Activated T-helper 1 cell treated with anti-CD3 and anti-CD28 coated beads, Interleukin-2, amount 50 U/mL, for 16 hours (primary cell): Measurements from ENCODE around the gene GPC3.
"Not testable (repeated sequence)": the region's sequence is repeated elsewhere in the genome, so short reads cannot be mapped to it uniquely, and the experiment has no call there.

ENCODE experiments used
- DNase-seq, 2 donors: peaks; one replicate each; pipeline ENCODE4 v3.0.0-alpha.2; 2020; ENCODE audit warnings: low read depth in 1 of 2, low spot score in 1 of 2

The GPC3 gene

DNA sequence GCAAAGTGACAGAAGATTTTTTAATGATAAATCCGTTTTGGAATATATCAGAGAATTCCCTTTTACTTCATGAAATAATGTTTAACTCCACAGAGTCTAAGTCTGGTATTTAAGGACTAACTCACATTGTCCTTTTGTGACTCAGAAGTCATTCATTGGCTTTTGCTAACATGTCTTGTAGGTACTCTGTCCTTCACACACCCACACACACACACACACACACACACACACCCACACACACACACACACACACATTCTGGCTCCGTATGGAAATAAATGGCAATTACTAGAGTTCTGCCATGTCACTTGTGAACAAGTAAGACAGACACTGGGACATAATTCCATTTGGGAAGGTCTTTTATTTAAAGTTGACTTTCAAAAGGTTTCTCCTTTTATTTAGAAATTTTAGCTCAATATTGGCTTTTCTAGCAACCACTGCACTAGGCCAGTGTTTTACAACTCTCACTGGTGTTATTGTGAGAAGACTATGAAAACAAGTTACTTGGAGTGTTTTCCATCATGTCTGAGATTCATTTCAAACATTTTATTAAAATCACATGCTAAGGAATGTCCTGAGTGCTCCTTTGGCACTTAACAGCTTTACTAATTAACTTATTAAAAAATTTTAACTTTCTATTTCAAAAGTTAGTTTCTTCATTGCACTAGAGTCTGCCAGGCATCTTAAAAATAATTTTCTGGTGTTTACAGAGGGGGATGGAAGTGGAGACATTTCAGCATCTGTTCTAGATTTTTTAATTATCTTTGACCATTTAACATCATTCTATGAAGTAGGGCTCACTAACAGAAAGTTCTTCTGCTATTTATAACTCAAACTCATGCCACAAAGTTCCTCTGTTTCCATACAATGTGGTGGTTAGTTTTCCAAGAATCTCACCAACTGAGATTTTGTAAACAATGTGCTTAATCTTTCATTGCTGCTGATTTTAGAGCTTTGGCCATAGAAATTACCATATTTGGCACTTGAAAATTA is 329.8 kb downstream of the GPC3 start:
- no peak for DNase-seq

DNA sequence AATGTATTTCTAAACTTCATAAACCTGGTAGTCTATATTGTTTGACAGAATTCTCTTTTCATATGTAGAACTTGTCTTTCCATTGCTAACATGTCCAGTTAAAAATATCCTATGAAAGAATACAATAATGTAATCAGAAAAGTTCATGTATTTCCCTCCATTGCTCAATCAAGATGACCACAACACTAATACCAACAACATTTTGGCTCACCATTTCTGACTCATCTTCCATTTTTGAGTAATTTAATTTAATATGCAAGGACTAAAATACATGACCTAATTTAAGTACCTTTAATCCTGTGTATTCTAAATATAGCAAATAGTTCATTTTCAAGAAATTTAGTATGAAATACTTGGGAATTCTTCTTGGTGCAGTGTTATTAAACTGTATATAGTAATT is 330.6 kb downstream of the GPC3 start:
- no peak for DNase-seq

DNA sequence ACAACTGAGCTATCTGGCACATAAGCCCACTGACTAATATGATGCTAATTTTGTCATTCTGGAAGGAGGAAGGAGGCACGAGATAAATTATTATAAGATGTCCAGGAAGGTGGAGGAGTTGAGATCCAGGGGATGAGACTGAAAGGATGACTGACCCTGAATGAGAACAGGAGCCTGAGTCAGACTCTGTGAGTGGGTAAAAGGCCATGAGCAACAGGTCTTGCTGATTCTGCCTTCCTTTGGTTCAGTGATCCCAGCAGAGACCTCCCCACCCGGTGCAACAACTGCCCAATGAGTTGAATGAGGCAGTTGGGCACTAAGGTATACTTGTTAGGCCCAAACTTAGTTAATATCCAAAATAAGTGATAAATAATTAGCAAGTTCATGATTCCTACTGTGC is 332.0 kb downstream of the GPC3 start:
- no peak for DNase-seq

DNA sequence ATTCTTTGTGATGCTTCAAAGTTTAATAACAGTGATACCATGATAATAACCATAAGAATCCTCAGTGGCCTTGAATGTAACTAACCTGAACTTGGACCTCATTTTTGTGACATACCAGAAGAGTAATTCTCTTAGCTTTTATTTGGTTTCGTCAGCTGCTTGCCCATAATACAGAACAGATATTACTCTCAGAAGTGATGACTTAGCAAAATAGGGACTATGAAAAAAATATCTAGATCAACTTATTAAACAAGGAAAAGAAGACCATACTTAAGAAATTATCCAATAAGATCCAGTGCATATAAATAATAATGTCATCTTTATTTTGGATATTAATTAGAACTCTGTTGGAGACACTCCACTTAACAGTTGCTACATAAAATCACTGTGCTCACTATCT is 333.2 kb downstream of the GPC3 start:
- no peak for DNase-seq

DNA sequence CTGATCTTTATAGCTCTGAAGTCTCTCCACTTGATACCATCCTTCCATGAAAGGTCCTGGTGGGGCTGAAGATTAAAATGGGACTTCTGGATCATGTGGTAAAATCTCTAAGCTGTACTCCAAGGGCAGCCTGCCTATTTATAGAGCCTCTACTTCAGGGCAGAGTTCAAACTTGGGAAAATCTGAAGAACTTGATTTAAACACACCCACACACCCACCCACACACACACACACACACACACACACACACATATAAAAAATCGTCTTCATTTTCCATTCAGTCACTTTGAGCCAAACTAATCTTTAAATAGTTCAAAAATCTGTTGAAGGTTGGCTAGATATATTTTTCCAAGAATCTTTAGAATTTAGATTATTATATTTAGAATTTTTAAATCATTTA is 335.2 kb downstream of the GPC3 start:
- DNase-seq, result no peak

DNA sequence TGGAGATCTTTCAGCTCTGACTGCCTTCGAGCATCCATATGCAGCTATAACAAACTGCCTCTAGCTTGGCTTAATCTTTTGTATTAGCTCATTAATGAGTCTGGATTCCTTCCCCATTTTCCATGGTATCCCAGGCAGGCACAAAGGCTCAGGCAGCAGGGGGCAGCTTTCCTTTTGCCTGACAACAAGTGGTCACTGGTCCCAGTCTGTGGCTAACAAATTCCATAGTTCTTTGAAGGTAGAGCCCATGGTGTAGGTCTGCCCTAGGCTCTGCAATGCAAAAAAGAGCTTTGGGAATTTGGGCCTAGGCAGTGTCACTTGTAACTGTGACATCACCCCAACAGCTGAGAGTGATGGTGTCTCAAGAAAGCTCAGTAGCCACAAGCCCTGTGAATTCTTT is 335.7 kb downstream of the GPC3 start:
- no peak for DNase-seq

DNA sequence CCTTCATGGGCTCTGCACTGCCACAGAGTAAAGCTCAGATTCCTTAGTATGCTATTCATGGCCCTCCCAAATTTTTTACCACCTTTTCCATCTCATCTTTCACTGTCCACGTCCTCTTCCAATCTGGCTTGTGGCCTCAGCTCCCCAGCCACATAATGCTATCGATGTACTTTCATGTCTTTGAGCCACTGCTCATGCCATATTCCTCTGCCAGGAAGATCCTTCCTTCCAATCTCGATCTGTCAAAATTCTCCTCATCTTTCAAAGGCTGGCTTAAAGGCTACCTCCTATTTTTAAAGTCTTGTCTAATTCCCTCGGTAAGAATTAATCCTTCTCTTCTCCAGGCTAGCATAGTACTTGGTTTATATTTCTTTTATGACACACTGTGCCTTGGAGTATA is 336.8 kb downstream of the GPC3 start:
- DNase-seq, result no peak

DNA sequence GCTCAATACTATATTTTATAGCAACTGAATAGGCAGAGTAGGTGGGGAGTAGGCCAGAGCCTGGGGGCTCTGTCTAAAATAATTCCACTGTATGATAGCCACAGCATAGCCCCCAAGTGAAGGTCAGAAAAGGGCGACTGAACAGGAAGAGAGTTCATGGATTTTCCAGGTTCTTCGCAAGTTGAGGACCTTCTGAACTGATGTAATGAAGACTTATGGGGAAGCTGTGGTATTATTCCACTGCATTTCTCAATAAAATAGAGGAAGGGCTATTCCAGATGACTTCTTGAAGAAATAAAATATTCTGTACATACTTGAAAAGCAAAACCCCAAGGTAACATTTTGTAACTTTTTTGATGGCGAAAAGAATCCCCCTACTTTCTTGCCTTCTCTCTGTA is 338.7 kb downstream of the GPC3 start:
- DNase-seq, result no peak

DNA sequence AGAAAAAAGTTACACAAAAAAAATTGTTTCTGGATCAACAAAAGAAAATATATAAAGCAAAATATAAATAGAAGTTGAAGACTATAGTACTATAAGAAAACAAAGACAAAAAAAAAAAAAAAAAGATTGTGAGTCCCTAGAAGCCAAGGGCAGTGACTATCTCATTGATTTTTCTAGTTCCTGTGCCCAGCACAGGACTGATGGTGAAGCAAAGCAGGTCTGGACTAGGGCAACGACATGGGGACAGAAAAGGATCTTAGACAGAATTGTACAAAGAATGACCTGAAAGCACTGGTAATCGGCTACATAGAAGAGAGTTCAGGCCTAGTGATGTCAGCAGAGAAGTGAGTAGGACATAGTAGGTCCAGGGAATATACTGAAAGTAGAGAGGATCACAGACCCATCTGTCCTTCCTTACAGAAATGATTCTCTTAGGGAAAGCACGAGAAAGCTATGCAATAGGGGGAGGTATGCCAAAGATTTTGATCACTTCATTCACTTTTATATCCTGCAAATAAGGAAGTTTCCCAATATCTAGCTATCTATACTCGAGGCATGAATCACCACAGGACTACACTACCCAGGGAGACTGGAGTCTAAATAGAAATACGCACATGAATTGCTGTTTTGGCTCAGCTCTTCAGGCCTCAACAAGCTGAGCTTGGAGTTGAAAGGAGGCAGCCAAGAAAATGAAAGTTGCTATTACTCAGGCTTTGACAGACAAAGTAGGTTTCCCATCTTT is 339.2 kb downstream of the GPC3 start:
- DNase-seq, result no peak

DNA sequence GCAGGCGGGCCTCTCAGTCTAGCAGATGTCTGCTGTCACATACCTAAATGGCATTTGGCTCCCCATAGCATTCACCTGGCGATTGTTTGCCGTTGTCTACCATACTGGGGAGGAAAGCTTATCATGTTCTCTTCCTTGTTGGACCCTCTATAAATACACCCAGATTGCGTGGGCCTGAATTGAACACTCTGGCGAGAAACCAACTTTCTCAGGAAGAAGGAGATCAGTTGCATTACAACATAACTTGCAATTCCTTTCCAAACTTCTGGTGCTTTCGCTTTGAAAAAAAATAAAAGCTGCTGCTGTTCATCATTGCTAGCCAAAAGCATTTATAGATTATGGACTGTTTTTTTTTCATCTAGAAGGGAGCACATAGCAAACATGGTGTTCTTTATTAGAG is 340.1 kb downstream of the GPC3 start:
- DNase-seq, result no peak

DNA sequence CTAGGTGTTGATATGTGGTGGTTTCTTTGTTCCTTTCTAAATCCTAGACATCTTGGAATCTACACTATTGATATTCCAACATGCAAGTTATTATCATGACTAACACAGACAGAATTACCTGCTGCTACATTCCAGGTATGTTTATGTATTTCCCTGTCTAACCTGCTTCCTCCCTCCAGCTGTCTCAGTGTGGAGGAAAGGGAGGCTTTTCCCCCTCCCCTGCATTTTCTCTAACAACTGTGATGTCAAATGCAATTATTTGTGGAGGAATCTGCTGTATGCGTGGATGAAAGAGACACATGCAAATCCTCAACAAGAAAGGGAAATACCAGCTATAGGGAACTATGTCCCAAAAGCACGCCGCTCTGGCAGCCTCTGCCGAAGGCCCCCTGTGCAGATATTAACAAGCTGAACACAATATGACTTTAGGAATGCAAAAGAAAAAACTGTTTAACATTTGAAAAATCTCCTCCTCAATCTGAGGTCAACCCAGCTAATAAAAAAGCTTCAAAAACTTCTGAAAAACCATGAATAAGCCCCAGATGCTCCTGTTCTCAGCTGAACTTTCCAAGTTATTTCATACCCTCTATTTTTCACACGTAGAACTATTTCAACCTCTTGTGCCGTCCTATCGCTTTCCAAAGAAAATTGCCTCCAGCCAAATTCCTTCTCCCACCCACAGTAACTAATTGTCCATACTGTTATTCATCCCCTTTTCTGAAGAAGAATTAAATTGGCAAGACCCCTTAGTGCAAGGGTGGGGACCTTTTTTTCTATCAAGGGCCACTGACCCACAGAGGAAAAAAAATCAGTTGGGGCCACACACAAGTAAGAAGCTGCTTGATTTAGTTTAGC is 345.0 kb downstream of the GPC3 start:
- DNase-seq, result no peak

DNA sequence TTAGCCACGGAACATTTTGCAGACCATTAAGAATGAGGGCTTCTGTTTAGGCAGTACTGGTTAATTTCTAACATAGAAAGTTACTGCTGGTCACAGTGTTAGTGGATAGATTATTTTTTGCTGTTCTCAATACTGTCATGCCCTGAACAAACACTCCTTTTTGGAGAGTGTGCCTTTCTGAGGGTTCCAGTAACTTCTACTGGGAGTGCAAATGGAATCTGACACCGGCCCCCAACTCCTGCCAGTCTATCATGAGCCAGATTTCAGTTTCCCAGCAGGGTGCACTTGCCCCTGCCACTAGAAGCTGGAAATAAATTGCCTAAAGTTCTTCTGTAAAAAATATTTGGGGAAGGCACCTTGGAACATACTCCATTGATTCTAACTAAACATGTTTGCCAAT is 345.7 kb downstream of the GPC3 start:
- DNase-seq, result no peak

DNA sequence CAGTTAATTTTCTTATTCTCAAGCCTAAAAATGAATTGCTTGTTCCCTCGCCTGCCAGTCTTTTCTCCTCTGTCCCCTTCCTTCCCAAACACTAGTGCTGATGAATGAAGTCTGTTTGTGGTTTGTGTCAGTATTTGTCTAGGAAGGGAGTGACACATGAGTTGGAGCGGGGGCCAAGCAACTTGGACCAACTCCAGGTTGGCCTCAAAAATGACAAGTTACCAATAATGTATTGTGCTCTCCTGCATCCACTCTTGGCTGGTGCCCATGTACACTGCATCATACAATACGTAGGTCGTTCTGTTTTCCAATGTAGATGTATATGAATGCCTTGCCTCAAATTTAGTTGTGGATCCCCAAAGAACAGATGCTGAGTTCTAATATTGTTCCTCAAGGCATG is 347.1 kb downstream of the GPC3 start:
- no peak for DNase-seq

DNA sequence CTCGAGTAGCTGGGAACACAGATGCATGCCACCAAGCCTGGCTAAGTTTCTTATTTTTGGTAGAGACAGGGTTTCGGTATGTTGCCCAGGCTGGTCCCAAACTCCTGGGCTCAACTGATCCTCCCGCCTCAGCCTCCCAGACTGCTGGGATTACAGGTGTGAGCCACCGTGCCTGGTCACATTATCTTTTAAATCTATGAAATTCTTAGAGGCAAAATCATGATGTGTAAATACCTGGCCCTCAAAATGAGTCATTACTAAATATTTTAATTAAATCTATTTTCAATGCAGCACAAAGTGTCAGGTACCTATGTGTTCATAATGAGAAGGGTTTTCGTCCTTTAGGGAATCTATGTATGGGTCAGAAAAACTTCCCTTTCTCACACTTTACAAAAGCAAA is 347.6 kb downstream of the GPC3 start:
- DNase-seq, result no peak

DNA sequence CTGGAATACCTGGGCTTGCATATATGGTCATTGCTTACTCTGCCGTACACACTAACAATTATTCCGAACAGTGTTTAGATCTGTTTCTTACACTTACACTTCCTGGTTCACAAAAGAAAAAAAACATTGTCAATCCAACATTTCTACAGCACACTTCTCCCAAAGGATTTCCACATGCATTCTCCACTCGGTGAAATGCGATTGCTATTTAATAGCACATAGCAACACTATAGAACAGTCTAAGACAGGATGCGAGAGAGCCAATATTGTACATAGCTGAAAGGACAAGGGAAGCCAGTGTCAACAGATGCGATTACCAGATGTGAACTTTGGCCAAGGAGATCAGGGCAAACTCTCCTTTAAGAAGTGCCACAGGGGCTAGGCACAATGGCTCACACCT is 349.4 kb downstream of the GPC3 start:
- no peak for DNase-seq

DNA sequence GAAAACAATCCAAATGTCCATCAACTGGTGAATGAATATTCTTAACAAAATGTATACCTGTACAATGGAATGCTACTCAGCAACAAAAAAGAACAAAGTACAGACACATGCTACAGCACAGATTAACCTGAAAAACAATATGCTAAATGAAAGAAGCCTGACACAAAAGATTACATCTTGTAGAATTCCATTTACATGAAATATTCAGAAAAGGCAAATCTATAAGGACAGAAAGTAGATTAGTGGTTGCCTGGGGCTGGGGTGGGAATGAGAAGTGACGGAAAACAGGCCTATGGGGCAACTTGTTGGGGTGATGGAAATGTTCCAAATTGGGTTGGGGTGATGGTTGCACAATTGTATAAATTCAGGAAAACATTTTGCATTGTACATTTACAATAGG is 351.0 kb downstream of the GPC3 start:
- no peak for DNase-seq

DNA sequence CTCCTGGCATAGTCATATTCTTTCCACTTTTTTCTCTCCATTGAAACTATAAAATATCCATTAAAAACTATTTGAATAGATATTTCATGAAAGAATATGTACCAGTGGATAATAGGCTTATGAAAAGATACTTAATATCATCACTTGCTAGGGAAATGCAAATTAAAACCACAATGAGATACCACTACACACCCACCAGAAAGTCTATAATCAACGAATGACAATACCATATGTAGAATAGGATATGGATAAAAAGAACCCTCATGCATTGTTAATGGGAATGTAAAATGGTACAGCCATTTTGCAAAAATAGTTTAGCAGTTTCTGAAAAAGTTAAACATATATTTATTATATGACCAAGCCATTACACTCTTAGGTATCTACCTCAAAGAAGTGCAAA is 351.4 kb downstream of the GPC3 start:
- DNase-seq, result no peak

DNA sequence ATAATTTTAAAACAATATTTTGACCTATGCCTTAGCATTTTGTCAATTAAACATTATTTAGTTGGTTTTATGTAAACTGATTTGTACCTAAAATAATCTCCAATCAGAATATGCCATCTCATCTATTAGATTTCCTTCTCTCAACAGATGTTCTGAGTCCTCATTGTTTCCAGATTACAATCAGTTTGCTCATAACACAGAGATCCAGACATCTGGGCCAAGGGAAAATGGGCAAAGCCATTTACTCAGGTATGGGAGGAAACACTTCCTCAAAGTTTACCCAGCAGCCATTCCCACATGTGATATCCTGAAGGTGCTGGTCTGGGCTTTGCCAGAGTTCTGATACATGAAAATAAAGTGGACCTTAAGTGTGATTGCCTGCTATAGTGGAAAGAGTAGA is 352.2 kb downstream of the GPC3 start:
- no peak for DNase-seq

DNA sequence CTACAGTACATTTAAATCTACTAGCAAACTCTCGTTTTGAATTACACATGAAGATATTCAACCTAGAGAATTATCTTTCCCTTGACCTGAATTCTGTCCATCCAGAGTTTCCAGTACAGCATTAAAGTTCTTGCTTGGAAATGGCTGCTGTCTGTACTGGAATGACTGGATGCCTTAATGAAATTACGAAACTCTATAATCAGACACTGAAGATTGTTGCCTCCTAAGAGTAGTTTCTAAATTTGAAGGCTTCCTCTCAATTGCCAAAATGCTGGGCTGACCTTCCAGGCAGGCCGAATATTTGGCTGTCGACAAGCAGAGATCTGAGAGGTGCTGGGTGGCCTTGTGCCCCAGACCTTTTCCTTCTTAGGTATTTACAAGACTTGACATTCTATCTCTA is 355.0 kb downstream of the GPC3 start:
- DNase-seq, result no peak

DNA sequence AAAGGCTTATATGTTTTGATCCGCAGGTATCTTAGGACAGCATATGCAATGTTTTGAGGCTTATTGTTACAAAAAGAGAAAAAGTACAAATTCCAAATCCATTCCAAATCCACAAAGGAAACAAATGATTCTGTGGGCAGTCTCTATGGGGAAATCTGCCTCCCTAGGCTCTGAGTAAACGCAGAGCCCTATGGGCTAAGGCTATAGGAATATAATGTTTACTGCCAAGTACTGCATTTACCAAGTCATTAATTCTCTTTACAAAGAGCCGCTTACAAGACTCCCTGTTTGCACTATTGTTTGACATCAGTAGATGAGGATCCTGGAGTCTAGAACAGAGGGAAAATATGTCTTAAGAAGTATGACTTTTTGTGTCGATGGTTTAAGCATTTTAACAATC is 357.7 kb downstream of the GPC3 start:
- no peak for DNase-seq

DNA sequence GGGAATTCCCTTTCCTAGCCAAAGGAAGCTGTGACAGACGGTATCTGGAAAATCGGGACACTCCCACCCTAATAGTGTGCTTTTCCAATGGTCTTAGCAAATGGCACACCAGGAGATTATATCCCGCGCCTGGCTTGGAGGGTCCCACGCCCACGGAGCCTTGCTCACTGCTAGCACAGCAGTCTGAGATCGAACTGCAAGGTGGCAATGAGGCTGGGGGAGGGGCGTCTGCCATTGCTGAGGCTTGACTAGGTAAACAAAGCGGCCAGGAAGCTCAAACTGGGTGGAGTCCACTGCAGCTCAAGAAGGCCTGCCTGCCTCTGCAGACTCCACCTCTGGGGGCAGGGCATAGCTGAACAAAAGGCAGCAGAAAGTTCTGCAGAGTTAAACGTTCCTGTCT is 364.0 kb downstream of the GPC3 start:
- DNase-seq, result not testable (repeated sequence)

DNA sequence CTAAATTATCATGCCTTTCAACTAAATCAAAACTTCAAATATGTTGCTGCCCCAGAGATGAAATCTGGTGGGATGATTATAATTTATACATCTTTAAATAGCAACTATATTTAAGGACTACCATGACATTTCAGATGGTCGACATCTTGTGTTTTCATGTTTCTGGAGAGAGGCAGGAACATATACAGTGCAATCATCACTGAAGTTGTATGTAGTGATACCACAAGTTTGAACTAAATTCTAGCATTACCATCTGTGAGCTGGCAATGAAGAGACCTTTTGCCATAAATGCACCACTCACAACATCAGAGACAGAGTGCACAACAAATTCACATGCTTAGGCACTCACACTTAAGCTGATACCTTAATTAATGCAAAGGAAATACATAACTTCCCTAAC is 373.7 kb downstream of the GPC3 start:
- no peak for DNase-seq
